GM12873 (cell line): ENCODE measurements around the gene PCYOX1L.

ENCODE experiments used
- TF ChIP-seq, protein P1 (sequence below): IDR thresholded peaks from 2 replicates; pipeline ENCODE4 v1.5.1; 2012; ENCODE audit warnings: low read depth, mild to moderate bottlenecking, moderate library complexity, low read length, control low read depth; ENCODE audit not compliant: insufficient read depth; ENCODE audit errors: missing control alignments

Gene PCYOX1L

DNA sequence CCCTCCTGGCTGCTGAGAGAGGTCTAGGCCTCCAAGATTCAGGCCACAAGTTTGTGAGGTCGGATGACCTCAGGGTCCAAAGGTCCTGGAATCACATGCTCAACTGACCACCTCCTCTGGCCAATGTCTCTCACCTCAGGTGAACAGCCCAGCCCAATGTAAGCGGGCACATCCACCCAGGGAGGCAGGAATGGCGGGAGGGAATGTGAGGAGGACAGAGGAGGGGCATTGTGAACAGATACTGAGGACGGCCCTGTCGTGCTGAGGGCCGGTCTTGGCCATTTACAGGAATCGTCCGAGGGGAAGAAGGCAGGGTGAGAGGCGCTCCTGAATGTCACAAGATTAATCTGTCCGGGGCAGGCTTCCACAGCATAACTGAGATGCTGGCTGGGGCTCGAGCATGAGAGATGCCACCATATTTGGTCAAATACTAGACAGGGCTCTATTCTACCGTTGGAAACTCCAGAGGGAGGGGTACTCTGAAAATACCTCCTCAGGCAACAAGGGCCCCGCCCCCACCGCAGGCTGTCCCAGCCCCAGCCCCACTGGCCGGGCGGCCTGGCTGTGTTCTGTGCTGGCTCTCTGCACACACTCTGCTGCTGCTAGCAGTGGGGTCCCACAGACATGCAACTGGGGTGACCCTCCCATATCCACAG lies 22.7 kb downstream of the PCYOX1L start:
- TF ChIP-seq, protein P1, sequence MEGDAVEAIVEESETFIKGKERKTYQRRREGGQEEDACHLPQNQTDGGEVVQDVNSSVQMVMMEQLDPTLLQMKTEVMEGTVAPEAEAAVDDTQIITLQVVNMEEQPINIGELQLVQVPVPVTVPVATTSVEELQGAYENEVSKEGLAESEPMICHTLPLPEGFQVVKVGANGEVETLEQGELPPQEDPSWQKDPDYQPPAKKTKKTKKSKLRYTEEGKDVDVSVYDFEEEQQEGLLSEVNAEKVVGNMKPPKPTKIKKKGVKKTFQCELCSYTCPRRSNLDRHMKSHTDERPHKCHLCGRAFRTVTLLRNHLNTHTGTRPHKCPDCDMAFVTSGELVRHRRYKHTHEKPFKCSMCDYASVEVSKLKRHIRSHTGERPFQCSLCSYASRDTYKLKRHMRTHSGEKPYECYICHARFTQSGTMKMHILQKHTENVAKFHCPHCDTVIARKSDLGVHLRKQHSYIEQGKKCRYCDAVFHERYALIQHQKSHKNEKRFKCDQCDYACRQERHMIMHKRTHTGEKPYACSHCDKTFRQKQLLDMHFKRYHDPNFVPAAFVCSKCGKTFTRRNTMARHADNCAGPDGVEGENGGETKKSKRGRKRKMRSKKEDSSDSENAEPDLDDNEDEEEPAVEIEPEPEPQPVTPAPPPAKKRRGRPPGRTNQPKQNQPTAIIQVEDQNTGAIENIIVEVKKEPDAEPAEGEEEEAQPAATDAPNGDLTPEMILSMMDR: no peak

DNA sequence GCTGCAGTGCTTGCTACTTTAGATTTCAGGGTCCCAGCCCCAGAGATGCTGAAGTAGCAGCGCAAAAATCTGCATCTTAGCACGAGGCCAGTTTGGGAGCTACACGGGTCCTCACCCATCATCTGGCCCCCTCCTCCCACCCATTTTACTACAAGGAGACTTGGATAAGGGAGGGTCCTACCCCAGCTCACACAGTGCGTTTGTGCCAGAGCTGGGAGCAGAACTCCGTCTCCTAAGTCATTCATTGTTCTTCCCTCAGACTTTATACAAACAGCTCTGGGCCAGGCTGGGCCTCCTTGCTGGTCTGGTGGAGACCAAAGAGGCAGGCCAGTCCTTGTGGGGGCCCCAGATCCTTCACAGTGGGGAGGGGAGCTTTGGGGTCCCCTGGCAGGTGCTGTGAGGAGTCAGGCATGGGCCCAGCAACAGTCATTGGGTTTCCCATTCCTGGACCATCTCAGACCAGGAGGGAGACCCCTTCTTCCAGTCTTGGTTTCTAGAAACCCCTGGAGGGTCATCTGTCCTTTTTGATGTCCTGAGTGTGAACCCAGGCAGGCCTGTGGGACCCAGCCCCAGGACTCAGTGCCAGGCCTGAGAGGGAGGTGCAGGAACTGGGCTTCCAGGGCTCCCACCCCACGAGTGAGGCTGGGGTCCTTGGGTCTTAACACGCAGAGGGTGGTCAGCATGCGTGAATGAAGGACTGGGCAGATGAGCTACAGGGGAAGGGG lies 23.6 kb downstream of the PCYOX1L start:
- TF ChIP-seq, protein P1: no peak

DNA sequence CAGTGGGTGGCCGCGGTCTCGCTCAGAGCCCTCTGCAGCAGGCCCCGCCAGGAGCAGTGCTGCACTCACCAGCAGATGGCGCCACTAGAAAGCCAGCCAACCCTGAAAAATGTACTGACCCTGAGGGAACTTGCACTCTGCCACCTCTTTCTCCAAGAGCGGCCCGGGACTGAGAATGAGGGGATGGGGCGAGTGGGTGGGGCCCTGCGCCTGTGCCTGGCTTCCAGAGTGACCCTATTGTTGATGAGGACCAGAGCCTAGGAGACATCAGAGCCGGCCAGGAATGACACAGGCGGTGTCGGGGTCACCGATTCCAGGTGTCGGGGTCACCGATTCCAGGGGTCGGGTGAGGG lies 24.1 kb downstream of the PCYOX1L start:
- TF ChIP-seq, protein P1: peak; percentile 92

GRCh38 chr5:149382517-149383220 lies 24.8 kb downstream of the PCYOX1L start:
- TF ChIP-seq, protein P1: no peak

- TF ChIP-seq, protein P1: no peak
Measured at GRCh38 chr5:149383399-149383798, 25.6 kb downstream of the PCYOX1L start.

GRCh38 chr5:149386166-149386565 lies 28.3 kb downstream of the PCYOX1L start:
- TF ChIP-seq, protein P1: no peak

- TF ChIP-seq, protein P1: no peak
Measured at GRCh38 chr5:149387081-149387631, 29.3 kb downstream of the PCYOX1L start.
